ENCODE results near the gene C1orf167. TPM values are rescaled to one million over a fixed set of nuclear protein-coding genes. Genes with fewer than 3 reads are reported as not detected.

C1orf167 gene
- total RNA-seq, 1 donor from 2014 or later: 0.18 TPM

- DNase-seq (ENCODE audit: low spot score in 2 of 2, unreplicated experiment in 2 of 2): peak in 1 of 2 experiments; percentile 82
- Mint-ChIP-seq H3K36me3 (no peaks in the 10 kb centered on the region), H3K4me3 (peak overlapping the region; percentile 54)
These were observed 42.5 kb upstream of the C1orf167 start for GRCh38 chr1:11719313-11720032.

DNA sequence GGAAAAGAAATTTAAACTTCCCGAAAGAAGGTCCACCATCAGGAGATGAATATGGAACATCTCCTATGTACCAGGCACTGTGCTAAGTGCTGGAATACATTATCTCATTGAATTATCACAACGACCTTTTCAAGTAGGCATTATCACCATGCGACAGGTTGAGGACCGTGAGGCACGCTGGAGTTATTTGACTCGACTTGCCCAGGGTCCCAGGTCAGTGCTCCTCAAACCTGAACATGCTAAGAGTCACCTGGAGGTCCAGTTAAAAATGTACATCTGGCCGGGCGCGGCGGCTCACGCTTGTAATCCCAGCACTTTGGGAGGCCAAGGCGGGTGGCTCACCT lies 42.0 kb upstream of the C1orf167 start:
- H3K4me1 Mint-ChIP-seq: peaks cover 4% of the 10 kb centered on the region
- no peaks in the 10 kb centered on the region for H3K9me3 Mint-ChIP-seq
- H3K36me3 Mint-ChIP-seq: no peaks in the 10 kb centered on the region
- TF ChIP-seq CTCF (IDR thresholded peaks at IDR 0.05; ENCODE audit: unreplicated experiment): peak; percentile 6
- no peak overlapping the region for H3K4me3 Mint-ChIP-seq
- DNase-seq (ENCODE audit: low spot score in 2 of 2, unreplicated experiment in 2 of 2): no peak
- H3K27me3 Mint-ChIP-seq (ENCODE audit: low read depth): peaks cover 11% of the 10 kb centered on the region
- H3K27ac Mint-ChIP-seq: no peak overlapping the region

More at GRCh38 chr1:11719313-11720032, 42.5 kb upstream of the C1orf167 start:
- no peaks in the 10 kb centered on the region for H3K9me3 Mint-ChIP-seq
- peak overlapping the region; percentile 12 for H3K27ac Mint-ChIP-seq
- peaks cover 4% of the 10 kb centered on the region for H3K4me1 Mint-ChIP-seq
- TF ChIP-seq CTCF (IDR thresholded peaks at IDR 0.05; ENCODE audit: unreplicated experiment): peak; percentile 88
- H3K27me3 Mint-ChIP-seq (ENCODE audit: low read depth): peaks cover 11% of the 10 kb centered on the region

DNA sequence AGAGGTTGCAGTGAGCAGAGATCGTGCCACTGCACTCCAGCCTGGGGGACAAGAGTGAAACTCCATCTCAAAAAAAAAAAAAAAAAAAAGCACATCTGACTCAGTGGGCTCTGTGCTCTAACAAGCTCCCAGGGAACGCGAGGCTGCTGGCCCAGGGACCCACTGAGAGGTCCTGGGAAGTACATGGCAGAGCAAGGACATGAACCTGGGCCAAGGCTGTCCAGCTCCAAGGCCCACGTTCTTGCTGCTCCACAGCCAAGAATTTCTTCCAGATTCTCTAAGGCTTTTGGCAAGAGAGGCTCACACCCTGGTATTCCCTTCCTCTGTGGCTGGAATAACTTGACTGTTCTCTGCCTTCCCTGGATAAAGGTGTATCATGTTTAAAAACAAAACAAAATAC lies 41.5 kb upstream of the C1orf167 start:
- H3K27me3 Mint-ChIP-seq (ENCODE audit: low read depth): peaks cover 11% of the 10 kb centered on the region
- no peaks in the 10 kb centered on the region for H3K36me3 Mint-ChIP-seq
- H3K4me1 Mint-ChIP-seq: peaks cover 4% of the 10 kb centered on the region
- H3K4me3 Mint-ChIP-seq: no peak overlapping the region
- no peak overlapping the region for H3K27ac Mint-ChIP-seq
- DNase-seq (ENCODE audit: low spot score in 2 of 2, unreplicated experiment in 2 of 2): no peak
- TF ChIP-seq CTCF (IDR thresholded peaks at IDR 0.05; ENCODE audit: unreplicated experiment): no peak
- no peaks in the 10 kb centered on the region for H3K9me3 Mint-ChIP-seq

DNA sequence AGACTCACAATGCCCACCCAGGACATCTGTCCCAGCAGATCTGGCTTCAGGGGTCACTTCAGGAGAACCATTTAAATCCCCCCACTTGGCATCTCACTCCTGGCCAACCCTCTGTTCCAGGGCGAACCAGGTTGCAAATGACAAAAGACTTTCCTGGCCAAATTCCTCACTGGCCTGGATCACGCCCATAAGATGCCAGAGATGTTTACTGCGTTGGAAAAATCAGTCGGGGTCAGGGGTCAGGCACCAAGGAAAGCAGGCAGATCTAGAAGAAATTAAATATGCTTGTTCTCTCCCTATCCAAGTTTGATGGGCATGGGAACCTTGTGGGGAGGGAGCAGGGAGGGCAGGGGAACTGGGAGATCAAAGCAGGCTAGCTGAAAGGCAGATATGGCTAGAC lies 40.7 kb upstream of the C1orf167 start:
- Mint-ChIP-seq H3K27me3 (ENCODE audit: low read depth) (peaks cover 11% of the 10 kb centered on the region), H3K4me1 (peaks cover 4% of the 10 kb centered on the region), H3K27ac (no peak overlapping the region), H3K36me3 (no peaks in the 10 kb centered on the region), H3K4me3 (no peak overlapping the region), H3K9me3 (no peaks in the 10 kb centered on the region)
- no peak for TF ChIP-seq CTCF (IDR thresholded peaks at IDR 0.05; ENCODE audit: unreplicated experiment)
- no peak for DNase-seq (ENCODE audit: low spot score in 2 of 2, unreplicated experiment in 2 of 2)

DNA sequence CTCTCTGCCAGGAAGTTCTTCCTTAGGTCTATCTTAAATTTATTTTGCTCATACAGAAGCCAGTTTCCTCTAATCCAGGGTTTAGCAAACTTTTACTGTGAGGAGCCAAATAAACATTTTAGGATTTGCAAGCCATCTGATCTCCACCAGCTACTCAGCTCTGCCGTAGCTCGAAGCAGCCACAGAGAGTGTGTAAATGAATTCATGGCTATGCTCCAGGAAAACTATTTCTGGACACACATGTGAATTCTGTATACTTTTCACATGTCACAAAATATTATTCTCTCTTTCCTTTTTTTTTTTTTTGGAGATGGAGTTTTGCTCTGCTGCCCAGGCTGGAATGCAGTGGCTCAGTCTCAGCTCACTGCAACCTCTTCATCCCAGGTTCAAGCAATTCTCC lies 39.5 kb upstream of the C1orf167 start:
- Mint-ChIP-seq H3K27me3 (ENCODE audit: low read depth) (peaks cover 11% of the 10 kb centered on the region), H3K4me3 (no peak overlapping the region), H3K27ac (no peak overlapping the region), H3K36me3 (no peaks in the 10 kb centered on the region), H3K9me3 (no peaks in the 10 kb centered on the region), H3K4me1 (peaks cover 4% of the 10 kb centered on the region)
- TF ChIP-seq CTCF (IDR thresholded peaks at IDR 0.05; ENCODE audit: unreplicated experiment): no peak
- DNase-seq (ENCODE audit: low spot score in 2 of 2, unreplicated experiment in 2 of 2): no peak

Data from mesothelial cell of epicardium (in vitro differentiated cells).